ENCODE data around the gene AZU1. TPM values are rescaled to one million over a fixed set of nuclear protein-coding genes. Genes with fewer than 3 reads are reported as not detected.
"Not testable (repeated sequence)": the region's sequence is repeated elsewhere in the genome, so short reads cannot be mapped to it uniquely, and the experiment has no call there.

AZU1 gene
- polyA plus RNA-seq, 4 donors = 0.76 to 2.4 (median 1.2) TPM

DNA sequence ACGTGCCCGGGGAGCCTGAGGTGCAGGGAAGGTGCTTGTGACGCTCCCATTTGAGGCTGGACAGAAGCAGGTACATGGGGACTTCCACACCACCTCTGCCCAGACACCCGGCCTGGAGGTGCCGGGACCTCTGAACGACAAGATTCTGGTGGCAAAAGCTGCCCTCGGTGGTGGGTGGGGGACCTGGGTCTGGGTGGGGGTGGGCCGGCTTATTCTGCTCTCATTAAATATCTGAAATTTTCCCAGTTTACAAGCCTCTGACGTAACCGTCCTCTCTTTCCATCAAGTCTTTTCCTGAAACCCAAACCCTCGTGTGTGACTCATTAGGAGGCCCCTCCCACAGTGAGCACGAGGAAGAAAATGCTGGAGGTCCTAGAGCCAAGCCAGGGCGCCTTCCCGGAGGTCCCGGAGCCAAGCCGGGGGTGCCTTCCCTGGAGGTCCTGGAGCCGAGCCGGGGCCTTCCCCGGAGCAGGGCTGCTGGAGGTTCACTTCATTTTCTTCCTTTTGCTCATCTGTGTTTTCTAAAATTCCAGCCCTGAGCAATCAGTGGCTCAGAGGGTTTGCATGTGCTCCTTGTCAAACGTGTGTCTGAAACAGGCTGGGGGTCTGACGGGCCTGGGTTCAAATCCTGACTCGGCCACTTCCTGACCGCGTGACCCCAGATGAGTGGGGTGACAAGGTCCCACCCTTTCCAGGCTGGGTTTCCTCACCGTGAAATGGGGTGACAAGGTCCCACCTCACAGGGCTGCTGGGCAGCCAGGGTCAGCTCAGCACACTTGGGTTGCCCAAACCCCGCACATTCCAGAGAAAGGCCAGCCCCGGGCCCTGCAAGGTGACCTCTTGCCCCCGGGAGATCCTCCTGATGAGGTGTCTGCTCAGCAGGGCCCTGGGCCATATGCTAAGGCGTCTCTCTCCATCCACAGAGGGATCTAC lies 41.9 kb downstream of the AZU1 start:
- no peak for DNase-seq (ENCODE audit: low read depth in 4 of 4, low spot score in 3 of 4)

DNA sequence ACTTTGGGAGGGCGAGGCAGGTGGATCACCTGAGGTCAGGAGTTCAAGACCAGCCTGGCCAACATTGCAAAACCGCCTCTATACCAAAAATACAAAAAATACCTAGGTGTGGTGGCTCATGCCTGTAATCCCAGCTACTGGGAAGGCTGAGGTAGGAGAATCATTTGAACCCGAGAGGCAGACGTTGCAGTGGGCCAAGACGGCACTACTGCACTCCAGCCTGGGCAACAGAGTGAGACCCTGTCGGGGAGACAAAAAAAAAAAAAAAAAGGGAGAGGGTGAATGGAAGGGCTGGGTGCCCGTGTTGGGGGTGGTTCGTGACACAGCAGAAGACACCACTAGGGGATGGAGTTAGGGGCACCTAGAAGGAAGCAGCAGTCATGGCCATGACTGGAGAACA lies 42.7 kb downstream of the AZU1 start:
- no peak for DNase-seq (ENCODE audit: low read depth in 4 of 4, low spot score in 3 of 4)

DNA sequence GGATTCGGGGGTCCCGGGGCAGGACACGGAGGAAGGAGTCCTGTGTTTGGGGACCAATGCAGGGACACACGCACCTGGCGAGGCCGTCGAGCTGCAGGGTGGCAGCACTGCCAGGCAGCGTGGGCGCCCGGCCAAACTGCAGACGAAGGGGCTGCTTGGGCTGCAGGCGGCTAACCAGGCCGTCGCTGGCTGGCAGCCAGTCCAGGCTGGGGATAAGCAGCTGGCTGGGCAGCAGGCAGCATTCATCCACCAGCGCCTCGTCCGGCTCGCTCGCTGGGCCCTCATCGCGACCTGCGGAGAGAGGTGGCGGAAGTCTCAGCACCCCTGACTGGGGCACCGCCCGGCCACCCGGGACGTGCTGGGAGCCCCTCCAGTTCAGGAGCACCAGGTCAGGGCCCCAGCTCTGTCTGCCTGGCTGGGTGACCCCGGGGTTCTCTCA lies 43.3 kb downstream of the AZU1 start:
- DNase-seq (ENCODE audit: low read depth in 4 of 4, low spot score in 3 of 4) = no peak

DNA sequence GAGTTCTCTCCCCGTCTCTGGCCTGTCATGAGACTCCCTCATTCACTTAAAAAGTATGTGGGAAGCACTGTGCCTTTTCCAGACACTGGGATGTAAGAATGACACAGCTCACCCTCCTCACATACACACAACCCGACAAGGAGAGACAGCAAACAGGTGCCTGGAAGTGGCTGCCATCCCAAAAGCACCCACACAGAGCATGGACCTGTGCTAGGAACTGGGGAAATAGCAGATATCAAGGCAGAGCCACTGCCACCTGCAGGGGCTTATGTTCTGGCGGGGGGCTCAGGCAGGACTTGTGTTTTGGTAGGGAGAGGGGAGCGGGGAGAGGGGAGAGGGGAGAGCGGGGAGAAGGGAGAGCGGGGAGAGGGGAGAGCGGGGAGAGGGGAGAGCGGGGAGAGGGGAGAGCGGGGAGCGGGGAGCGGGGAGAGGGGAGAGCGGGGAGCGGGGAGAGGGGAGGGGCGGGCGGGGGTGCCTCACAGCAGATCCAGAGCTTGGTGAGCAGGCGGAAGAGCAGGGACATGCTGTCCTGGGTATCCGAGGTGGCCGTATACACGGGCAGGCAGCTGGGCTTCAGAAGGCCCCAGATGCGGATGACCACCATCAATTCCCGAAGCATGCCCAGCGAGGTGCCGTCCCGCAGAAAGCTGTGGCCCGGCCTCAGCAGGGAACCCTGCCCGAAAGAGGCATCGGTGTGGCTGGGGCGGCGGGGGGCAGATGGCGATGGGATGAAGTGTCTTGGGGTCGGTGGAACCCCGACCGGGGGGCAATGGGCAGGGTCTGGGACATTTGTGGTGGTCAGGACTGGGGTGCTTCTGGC lies 44.0 kb downstream of the AZU1 start:
- no peak for DNase-seq (ENCODE audit: low read depth in 4 of 4, low spot score in 3 of 4)

DNA sequence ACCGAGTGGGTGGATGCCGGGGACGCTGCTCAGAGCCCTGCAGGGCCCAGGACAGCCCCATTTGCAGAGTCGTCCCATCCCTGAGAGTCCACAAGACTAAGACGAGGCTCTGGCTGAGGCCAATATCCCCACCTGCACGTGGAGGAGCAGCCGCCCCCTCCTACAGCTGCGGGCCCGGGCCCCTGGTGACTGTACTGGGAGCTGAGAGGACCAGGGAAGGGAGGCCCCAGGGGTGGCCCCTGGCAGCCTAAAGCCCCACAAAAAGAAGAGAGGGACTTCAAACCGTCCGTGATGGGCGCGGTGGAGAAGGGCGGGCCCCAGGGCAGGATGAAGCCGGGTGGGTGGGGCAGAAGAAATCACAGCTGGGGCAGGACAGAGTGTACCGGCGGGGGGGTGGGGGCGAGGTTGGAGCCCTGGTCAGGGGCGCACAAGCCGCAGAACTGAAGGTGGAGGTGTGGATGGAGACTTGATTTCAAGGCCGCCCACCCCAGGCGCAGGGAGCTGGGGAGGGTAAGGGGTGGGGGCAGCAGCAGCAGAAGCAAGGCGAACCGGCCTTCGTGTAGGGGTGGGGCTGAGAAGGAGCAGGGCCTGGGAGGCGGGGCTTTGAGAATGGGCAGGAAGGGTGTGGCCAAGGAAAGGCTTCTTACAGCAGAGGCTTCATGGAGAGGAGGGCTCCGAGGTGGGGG lies 44.8 kb downstream of the AZU1 start:
- no peak for DNase-seq (ENCODE audit: low read depth in 4 of 4, low spot score in 3 of 4)

DNA sequence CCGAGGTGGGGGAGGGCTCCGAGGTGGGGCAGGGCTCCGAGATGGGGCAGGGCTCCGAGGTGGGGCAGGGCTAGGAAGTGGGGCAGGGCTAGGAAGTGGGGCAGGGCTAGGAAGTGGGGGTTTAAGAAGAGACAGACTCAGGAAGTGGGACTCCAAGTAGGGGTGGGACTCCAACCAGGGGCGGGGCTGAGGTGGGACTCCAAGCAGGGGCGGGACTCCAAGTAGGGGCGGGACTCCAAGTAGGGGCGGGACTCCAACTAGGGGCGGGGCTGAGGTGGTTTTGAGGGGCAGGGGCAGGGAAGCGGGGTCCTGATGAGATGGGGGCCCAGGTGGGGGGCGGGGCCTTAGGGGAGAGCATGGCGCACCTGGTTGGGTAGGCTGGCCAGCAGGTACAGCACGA lies 45.4 kb downstream of the AZU1 start:
- DNase-seq (ENCODE audit: low read depth in 4 of 4, low spot score in 3 of 4) = no peak

DNA sequence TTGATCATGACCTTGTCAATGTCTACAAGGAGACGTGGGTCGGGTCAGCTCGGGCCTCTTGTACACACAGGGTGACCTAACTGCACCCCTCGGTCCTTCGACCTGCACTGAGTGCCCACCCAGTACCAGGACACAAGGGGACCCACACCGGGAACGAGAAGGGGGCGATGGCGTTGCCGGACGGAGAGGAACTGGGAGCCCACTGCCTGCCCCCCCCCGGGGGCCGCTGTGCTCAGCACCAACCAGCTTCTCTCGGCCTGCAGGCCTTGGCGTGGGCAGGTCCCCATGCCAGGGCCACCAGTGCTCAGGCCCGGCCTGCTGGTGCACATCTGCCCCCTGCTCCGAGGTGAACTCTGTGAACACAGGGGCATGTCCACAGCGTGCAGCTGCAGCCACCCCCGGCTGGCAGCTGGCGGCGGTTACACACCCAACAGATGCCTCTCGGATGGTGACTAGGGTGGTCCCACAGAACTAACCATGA lies 46.0 kb downstream of the AZU1 start:
- no peak for DNase-seq (ENCODE audit: low read depth in 4 of 4, low spot score in 3 of 4)

DNA sequence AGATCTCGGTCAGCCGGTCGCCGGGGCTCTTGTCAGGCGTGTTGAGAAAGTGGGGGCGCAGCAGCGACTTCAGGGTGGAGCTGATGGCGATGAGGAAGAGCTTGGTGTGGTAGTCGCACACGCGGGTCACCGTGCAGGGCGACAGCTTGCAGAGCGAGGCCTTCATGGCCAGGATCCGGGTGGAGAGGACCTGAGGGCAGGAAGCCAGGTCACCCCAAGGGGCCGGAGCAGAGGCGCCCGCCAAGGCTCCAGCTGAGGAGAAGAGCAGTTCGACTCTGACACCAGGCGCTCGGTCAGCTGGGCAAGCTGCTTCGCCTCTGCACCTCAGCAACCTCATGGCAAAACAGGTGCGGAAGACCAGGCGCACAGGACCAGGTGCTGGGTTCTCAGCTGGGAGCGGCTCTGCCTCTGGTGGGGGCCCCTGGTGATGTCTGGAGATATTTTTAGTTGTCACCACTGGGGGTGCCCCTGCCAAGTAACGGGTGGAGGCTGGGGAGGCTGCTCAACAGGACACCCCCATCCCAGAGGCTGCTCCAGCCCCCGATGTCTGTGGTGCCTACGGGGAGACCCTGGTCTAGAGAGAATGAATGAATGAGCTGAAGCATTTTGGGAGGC lies 47.7 kb downstream of the AZU1 start:
- no peak for DNase-seq (ENCODE audit: low read depth in 4 of 4, low spot score in 3 of 4)

DNA sequence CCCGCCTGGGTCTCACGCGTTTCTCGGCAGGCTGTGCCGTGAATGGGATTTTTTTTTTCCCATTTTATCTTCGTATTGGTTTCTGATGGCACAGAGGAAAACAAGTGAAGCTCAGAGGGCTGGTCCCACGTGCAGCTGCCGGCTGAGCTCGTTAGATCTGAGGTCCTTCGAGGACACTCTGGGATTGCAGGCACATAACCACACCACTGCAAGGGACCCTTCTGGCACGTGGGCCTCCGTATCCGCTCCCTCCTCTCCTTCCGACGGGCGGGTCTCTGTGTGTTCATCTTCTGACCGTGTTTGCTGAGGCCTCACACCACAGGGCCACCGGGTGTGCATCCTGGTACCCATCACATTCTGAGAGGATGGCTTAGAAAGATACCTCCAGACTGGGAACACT lies 48.5 kb downstream of the AZU1 start:
- DNase-seq (ENCODE audit: low read depth in 4 of 4, low spot score in 3 of 4) = no peak

DNA sequence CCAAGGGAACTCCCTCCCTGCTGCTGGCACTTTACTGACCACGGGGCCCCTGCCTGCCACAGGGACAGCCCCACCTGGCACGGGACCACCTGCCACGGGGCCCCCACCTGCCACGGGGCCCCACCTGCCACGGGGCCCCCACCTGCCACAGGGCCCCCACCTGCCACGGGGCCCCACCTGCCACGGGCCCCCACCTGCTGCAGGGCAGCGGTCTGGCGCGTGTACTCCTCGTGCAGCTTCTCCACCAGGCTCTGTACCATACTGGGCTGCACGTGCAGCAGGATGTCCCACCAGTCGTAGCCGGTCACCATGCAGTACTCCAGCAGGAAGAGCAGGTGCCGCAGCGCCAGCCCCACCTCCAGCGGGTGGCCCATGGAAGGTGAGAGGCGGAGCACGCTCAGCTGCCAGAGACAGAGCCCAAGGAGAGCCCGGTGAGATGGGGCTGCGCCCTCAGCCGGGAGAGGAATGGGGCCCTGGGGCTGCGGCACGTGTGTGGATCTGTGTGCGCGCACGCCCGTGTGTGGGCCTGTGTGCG lies 49.2 kb downstream of the AZU1 start:
- no peak for DNase-seq (ENCODE audit: low read depth in 4 of 4, low spot score in 3 of 4)

DNA sequence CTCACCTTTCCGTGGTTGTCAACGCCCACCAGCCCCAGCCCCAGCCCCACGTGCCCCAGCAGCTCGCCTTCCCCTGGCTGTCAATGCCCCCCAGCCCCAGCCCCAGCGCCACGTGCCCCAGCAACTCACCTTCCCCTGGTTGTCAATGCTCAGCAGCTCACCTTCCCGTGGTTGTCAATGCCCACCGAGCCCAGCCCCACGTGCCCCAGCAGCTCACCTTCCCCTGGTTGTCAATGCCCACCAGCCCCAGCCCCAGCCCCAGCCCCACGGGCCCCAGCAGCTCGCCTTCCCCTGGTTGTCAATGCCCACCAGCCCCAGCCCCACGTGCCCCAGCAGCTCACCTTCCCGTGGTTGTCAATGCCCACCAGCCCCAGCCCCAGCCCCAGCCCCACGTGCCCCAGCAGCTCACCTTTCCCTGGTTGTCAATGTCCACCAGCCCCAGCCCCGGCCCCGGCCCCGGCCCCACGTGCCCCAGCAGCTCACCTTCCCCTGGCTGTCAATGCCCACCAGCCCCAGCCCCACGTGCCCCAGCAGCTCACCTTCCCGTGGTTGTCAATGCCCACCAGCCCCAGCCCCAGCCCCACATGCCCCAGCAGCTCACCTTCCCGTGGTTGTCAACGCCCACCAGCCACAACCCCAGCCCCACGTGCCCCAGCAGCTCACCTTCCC lies 50.5 kb downstream of the AZU1 start:
- not testable (repeated sequence) for DNase-seq (ENCODE audit: low read depth in 4 of 4, low spot score in 3 of 4)

DNA sequence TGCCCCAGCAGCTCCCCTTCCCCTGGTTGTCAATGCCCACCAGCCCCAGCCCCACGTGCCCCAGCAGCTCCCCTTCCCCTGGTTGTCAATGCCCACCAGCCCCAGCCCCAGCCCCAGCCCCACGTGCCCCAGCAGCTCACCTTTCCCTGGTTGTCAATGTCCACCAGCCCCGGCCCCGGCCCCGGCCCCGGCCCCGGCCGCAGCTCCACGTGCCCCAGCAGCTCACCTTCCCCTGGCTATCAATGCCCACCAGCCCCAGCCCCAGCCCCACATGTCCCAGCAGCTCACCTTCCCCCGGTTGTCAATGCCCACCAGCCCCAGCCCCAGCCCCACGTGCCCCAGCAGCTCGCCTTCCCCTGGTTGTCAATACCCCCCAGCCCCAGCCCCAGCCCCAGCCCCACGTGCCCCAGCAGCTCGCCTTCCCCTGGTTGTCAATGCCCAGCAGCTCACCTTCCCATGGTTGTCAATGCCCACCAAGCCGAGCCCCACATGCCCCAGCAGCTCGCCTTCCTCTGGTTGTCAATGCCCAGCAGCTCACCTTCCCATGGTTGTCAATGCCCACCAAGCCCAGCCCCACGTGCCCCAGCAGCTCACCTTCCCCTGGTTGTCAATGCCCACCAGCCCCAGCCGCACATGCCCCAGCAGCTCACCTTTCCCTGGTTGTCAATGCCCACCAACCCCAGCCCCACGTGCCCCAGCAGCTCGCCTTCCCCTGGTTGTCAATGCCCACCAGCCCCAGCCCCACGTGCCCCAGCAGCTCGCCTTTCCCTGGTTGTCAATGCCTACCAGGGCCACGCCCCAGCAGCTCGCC lies 51.3 kb downstream of the AZU1 start:
- not testable (repeated sequence) for DNase-seq (ENCODE audit: low read depth in 4 of 4, low spot score in 3 of 4)

DNA sequence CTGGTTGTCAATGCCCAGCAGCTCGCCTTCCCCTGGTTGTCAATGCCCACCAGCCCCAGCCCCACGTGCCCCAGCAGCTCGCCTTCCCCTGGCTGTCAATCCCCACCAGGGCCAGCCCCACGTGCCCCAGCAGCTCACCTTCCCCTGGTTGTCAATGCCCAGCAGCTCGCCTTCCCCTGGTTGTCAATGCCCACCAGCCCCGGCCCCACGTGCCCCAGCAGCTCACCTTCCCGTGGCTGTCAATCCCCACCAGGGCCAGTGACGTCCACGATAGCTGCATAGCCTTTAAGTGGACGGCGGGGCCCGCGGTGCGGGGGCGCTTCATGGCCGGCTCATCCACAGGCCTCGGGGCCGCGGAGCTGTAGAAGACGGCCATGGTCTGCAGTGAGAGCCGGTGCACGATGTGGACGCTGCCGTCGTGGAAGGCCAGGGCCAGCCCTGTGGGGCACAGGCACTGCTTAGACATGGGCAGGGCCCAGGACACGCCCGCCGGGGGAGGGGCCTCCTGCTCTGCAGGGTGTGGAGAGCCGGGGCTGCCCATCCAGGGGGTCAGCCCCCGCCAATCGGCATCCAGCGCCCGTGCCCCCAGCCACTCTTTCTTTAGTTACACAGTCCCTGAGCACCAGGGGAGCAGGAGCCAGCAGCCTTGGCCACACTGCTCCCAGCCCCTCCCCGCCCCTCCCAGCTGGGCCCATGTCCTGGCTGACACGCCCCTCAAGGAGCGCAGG lies 52.2 kb downstream of the AZU1 start:
- DNase-seq (ENCODE audit: low read depth in 4 of 4, low spot score in 3 of 4) = no peak

Other genes starting within 250 kb of the AZU1 start
- under 1 TPM; 0.18 to 0.44 (median 0.23) TPM for gene HCN2, start 238.0 kb upstream of the AZU1 start, polyA plus RNA-seq (ENCODE audit: insufficient read length in 4 of 4)
- gene POLRMT, start 194.3 kb upstream of the AZU1 start, polyA plus RNA-seq (ENCODE audit: insufficient read length in 4 of 4) = 10 to 100 TPM; 52.8 to 71.6 (median 57.0) TPM
- under 1 TPM; 0.23 to 0.73 (median 0.48) TPM for gene FGF22, start 188.0 kb upstream of the AZU1 start, polyA plus RNA-seq (ENCODE audit: insufficient read length in 4 of 4)
- 10 to 100 TPM; 20.8 to 36.7 (median 27.4) TPM for gene RNF126, start 164.6 kb upstream of the AZU1 start, polyA plus RNA-seq (ENCODE audit: insufficient read length in 4 of 4)
- 10 to 100 TPM; 13.8 to 22.5 (median 16.3) TPM for gene FSTL3, start 151.4 kb upstream of the AZU1 start, polyA plus RNA-seq (ENCODE audit: insufficient read length in 4 of 4)
- gene PRSS57, start 132.4 kb upstream of the AZU1 start, polyA plus RNA-seq (ENCODE audit: insufficient read length in 4 of 4) = under 1 TPM; 0.17 to 0.48 (median 0.37) TPM
- 100 to 1,000 TPM in 1 of 4 donors, 10 to 100 TPM in 3; 79.7 to 121 (median 87.5) TPM for gene PALM, start 118.9 kb upstream of the AZU1 start, polyA plus RNA-seq (ENCODE audit: insufficient read length in 4 of 4)
- gene MISP, start 76.7 kb upstream of the AZU1 start, polyA plus RNA-seq (ENCODE audit: insufficient read length in 4 of 4) = 1 to 10 TPM; 7.6 to 9.7 (median 8.0) TPM
- 100 to 1,000 TPM; 365 to 458 (median 390) TPM for gene PTBP1, start 30.4 kb upstream of the AZU1 start, polyA plus RNA-seq (ENCODE audit: insufficient read length in 4 of 4)
- gene PLPPR3, start 5.9 kb upstream of the AZU1 start, polyA plus RNA-seq (ENCODE audit: insufficient read length in 4 of 4) = 10 to 100 TPM in 3 of 4 donors, 1 to 10 TPM in 1; 8.6 to 19.1 (median 13.6) TPM
- gene PRTN3, start 13.2 kb downstream of the AZU1 start, polyA plus RNA-seq (ENCODE audit: insufficient read length in 4 of 4) = 1 to 10 TPM in 2 of 4 donors, under 1 TPM in 2; 0.50 to 1.6 (median 1.2) TPM
- under 1 TPM in 3 of 4 donors, not detected in 1; 0.18 to 0.96 (median 0.64) TPM for gene ELANE, start 24.5 kb downstream of the AZU1 start, polyA plus RNA-seq (ENCODE audit: insufficient read length in 4 of 4)
- gene CFD, start 31.8 kb downstream of the AZU1 start, polyA plus RNA-seq (ENCODE audit: insufficient read length in 4 of 4) = 1 to 10 TPM; 2.1 to 5.7 (median 2.6) TPM
- 10 to 100 TPM; 57.1 to 70.8 (median 60.7) TPM for gene MED16, start 65.3 kb downstream of the AZU1 start, polyA plus RNA-seq (ENCODE audit: insufficient read length in 4 of 4)
- not detected for gene RNU6-9, start 65.6 kb downstream of the AZU1 start, polyA plus RNA-seq (ENCODE audit: insufficient read length in 4 of 4)
- gene R3HDM4, start 85.4 kb downstream of the AZU1 start, polyA plus RNA-seq (ENCODE audit: insufficient read length in 4 of 4) = 10 to 100 TPM; 44.0 to 61.4 (median 46.7) TPM
- 1 to 10 TPM in 1 of 4 donors, under 1 TPM in 3; 0.38 to 1.6 (median 0.61) TPM for gene KISS1R, start 89.5 kb downstream of the AZU1 start, polyA plus RNA-seq (ENCODE audit: insufficient read length in 4 of 4)
- gene ARID3A, start 98.2 kb downstream of the AZU1 start, polyA plus RNA-seq (ENCODE audit: insufficient read length in 4 of 4) = 10 to 100 TPM; 19.4 to 27.4 (median 22.9) TPM
- 10 to 100 TPM; 33.6 to 78.8 (median 37.7) TPM for gene WDR18, start 156.5 kb downstream of the AZU1 start, polyA plus RNA-seq (ENCODE audit: insufficient read length in 4 of 4)
- 1 to 10 TPM in 1 of 4 donors, under 1 TPM in 3; 0.44 to 1.3 (median 0.55) TPM for gene GRIN3B, start 172.6 kb downstream of the AZU1 start, polyA plus RNA-seq (ENCODE audit: insufficient read length in 4 of 4)
- gene TMEM259, start 193.3 kb downstream of the AZU1 start, polyA plus RNA-seq (ENCODE audit: insufficient read length in 4 of 4) = 100 to 1,000 TPM in 2 of 4 donors, 10 to 100 TPM in 2; 98.1 to 152 (median 101) TPM
- gene RNU6-2, start 193.7 kb downstream of the AZU1 start, polyA plus RNA-seq (ENCODE audit: insufficient read length in 4 of 4) = not detected
- gene CNN2, start 198.8 kb downstream of the AZU1 start, polyA plus RNA-seq (ENCODE audit: insufficient read length in 4 of 4) = 100 to 1,000 TPM; 161 to 205 (median 176) TPM
- 1 to 10 TPM; 6.2 to 8.9 (median 7.6) TPM for gene ABCA7, start 212.3 kb downstream of the AZU1 start, polyA plus RNA-seq (ENCODE audit: insufficient read length in 4 of 4)
- gene ARHGAP45, start 239.3 kb downstream of the AZU1 start, polyA plus RNA-seq (ENCODE audit: insufficient read length in 4 of 4) = 10 to 100 TPM in 1 of 4 donors, 1 to 10 TPM in 3; 9.3 to 12.8 (median 9.7) TPM